ENCODE measurements around the gene IGF2BP1.
"Not testable (repeated sequence)": the region's sequence is repeated elsewhere in the genome, so short reads cannot be mapped to it uniquely, and the experiment has no call there.

The IGF2BP1 gene

GRCh38 chr17:49055181-49055927, 58.2 kb downstream of the IGF2BP1 start:
- DNase-seq: no peak

GRCh38 chr17:49061524-49061943, 64.3 kb downstream of the IGF2BP1 start:
- DNase-seq: no peak

GRCh38 chr17:49063652-49064051, 66.5 kb downstream of the IGF2BP1 start:
- DNase-seq: peak; percentile 24

GRCh38 chr17:49067163-49067562, 70.0 kb downstream of the IGF2BP1 start:
- no peak for DNase-seq

GRCh38 chr17:49069585-49070273, 72.5 kb downstream of the IGF2BP1 start:
- no peak for DNase-seq

- no peak for DNase-seq
These were observed 73.9 kb downstream of the IGF2BP1 start for GRCh38 chr17:49071106-49071505.

- DNase-seq: no peak
These were observed 77.8 kb downstream of the IGF2BP1 start for GRCh38 chr17:49074851-49075540.

- no peak for DNase-seq
These were observed 79.6 kb downstream of the IGF2BP1 start for GRCh38 chr17:49076573-49077384.

GRCh38 chr17:49078248-49078647, 81.1 kb downstream of the IGF2BP1 start:
- no peak for DNase-seq

GRCh38 chr17:49079840-49080663, 82.9 kb downstream of the IGF2BP1 start:
- no peak for DNase-seq

- DNase-seq: no peak
These were observed 85.0 kb downstream of the IGF2BP1 start for GRCh38 chr17:49082231-49082630.

GRCh38 chr17:49085046-49085445, 87.9 kb downstream of the IGF2BP1 start:
- not testable (repeated sequence) for DNase-seq

GRCh38 chr17:49085565-49086315, 88.6 kb downstream of the IGF2BP1 start:
- DNase-seq: no peak

GRCh38 chr17:49086316-49086605, 89.1 kb downstream of the IGF2BP1 start:
- no peak for DNase-seq

- no peak for DNase-seq
These were observed 89.5 kb downstream of the IGF2BP1 start for GRCh38 chr17:49086649-49087048.

GRCh38 chr17:49089094-49089493, 91.9 kb downstream of the IGF2BP1 start:
- DNase-seq: no peak

- no peak for DNase-seq
These were observed 93.9 kb downstream of the IGF2BP1 start for GRCh38 chr17:49090878-49091594.

- no peak for DNase-seq
These were observed 95.9 kb downstream of the IGF2BP1 start for GRCh38 chr17:49093131-49093530.

GRCh38 chr17:49100601-49101000, 103.4 kb downstream of the IGF2BP1 start:
- DNase-seq: no peak

- no peak for DNase-seq
These were observed 103.9 kb downstream of the IGF2BP1 start for GRCh38 chr17:49101054-49101534.

GRCh38 chr17:49103360-49103759, 106.2 kb downstream of the IGF2BP1 start:
- not testable (repeated sequence) for DNase-seq
